GM12864 (cell line): ENCODE results near the gene MSMO1.
A peak's percentile ranks its signal among the peaks of the same experiment; 100 is the strongest.
"Not testable (repeated sequence)": the region's sequence is repeated elsewhere in the genome, so short reads cannot be mapped to it uniquely, and the experiment has no call there.

Experiments
- DNase-seq: peaks from one replicate; pipeline ENCODE4 v3.0.0-alpha.2; 2011; ENCODE audit warnings: low read depth
- H3K4me3 ChIP-seq: 2 replicates; pipeline ENCODE4 v1.5.1; 2011; ENCODE audit warnings: mild to moderate bottlenecking, low read depth, low read length, control low read depth
- TF ChIP-seq, protein P1 (sequence below): IDR thresholded peaks from 2 replicates; pipeline ENCODE4 v1.5.1; 2011; ENCODE audit warnings: low read depth, mild to moderate bottlenecking, moderate library complexity, low read length, control low read depth, inconsistent platforms; ENCODE audit errors: missing control alignments

The MSMO1 gene

DNA sequence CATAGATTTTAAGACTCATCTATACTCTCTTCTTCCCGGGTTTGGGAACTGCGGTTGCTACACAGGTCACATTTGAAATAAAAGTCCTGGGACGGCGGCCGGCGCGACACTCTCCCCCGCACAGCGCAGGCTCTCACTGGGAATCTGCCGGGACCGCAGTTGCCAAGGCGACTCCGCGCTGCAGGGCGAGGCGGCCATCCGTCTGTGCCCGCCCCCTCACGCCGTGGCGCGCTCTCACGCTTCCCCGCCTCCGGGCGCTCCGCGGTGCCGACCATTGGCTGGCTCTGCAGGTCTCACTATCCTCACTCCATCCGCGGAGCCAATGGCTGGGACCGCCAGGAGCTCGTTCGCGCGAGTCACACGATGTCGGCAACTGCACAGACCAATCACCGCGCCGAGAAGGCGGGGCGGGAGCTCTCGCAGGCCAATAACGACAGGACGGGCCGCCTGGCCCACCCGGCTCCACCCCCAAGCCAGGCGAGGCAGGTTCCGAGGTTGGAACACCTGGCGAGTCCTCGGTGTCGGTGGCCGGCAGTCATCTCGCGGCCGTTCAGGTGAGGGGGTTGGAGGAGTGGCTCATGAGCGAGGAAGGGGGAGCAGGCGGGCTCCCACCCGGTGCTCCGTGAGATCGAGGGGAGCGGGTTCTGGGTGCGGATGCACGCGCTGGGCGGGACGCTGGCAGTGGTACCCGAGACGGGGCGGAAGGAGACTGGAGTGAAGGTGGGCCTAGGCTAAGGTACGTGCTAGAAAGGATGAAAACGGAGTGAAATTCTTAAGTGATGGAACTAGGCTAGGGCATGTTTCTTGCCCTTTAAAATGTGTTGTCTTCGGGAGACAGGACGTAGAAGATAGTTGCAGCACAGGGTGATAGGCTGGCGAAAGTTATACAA lies at the start of gene MSMO1:
Gene MSMO1 (plus strand): TSS at position 459 of the 890 bp plus-strand sequence. CDS start 5,702 bp downstream, outside the sequence.
- DNase-seq, result peak; percentile 98
- peak within 1 kb of the TSS; percentile 97 for H3K4me3 ChIP-seq
- TF ChIP-seq, protein P1, sequence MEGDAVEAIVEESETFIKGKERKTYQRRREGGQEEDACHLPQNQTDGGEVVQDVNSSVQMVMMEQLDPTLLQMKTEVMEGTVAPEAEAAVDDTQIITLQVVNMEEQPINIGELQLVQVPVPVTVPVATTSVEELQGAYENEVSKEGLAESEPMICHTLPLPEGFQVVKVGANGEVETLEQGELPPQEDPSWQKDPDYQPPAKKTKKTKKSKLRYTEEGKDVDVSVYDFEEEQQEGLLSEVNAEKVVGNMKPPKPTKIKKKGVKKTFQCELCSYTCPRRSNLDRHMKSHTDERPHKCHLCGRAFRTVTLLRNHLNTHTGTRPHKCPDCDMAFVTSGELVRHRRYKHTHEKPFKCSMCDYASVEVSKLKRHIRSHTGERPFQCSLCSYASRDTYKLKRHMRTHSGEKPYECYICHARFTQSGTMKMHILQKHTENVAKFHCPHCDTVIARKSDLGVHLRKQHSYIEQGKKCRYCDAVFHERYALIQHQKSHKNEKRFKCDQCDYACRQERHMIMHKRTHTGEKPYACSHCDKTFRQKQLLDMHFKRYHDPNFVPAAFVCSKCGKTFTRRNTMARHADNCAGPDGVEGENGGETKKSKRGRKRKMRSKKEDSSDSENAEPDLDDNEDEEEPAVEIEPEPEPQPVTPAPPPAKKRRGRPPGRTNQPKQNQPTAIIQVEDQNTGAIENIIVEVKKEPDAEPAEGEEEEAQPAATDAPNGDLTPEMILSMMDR, result no peak

- not testable (repeated sequence) for H3K4me3 ChIP-seq, DNase-seq
Observed at GRCh38 chr4:165279531-165279930, 47.9 kb upstream of the MSMO1 start.

DNA sequence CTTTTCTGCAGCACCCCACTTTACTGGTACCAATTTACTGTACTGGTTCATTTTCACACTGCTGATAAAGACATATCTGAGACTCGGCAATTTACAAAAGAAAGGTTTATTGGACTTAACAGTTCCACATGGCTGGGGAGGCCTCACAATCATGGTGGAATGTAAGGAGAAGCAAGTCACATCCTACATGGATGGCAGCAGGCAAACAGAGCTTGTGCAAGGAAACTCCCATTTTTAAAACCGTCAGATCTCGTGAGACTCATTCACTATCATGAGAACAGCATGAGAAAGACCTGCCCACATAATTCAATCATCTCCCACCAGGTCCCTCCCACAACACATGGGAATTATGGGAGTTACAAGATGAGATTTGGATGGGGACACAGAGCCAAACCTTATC lies 42.8 kb upstream of the MSMO1 start:
- not testable (repeated sequence) for DNase-seq

GRCh38 chr4:165286619-165287340 lies 40.7 kb upstream of the MSMO1 start:
- not testable (repeated sequence) for DNase-seq, H3K4me3 ChIP-seq

More for the DNA sequence above, 42.8 kb upstream of the MSMO1 start:
- not testable (repeated sequence) for H3K4me3 ChIP-seq

DNA sequence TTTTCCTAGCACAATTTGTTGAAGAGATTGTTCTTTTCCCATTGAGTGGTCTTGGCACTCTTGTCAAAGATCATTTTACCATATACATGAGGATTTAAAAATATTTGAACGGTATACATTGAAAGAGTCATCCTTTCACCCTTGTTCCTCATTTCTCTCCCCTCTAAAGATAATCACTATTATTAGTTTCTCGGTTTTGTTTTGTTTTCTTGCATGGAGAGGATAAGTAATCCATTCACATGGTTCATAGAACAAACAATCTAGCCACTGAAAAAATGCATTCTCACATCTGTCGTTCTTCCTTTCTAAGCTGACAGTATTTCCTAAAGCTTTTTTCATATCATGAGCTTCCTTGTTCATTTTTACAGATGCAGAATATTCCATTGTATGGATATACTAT lies 39.2 kb upstream of the MSMO1 start:
- DNase-seq, result no peak
- TF ChIP-seq, protein P1, result no peak
- no peak overlapping the region for H3K4me3 ChIP-seq

DNA sequence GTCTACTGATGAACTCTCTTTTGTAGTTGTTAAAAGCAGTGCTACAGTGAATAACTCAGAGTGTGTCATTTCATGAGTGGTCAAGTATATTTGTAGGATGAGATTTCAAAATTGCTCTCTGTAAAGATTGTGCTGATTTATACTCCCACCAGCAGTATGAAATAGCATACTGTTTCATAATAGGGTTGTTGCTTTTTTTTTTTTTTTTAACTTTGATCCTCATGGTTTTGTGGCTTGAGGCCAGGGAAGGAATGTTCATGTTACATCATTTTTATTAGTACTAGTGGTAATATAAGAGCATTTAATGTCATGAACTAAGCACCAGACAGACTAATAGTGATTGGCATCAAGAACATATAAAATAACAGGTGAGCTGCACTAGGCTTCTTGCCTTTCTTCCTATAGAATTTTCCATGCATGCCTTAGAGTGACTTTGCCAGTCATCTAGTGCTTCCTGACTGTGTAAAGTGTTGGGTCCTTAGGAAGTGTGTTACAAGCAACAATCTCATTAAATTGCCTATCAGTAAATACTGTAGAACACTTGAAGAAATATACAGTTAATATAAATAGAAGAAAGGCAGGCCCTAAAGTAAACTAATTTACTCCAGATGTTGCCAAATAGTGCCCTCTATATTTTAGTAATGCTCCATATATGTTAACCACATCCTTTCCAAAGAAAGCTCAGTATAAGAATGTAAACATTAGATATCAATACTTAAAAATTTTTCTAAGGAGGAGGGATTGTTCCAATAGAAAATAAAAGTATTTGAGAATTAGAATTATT lies 38.6 kb upstream of the MSMO1 start:
- TF ChIP-seq, protein P1, result no peak
- no peak for DNase-seq
- H3K4me3 ChIP-seq, result no peak overlapping the region

- H3K4me3 ChIP-seq, result no peak overlapping the region
- TF ChIP-seq, protein P1, result no peak
- no peak for DNase-seq
Observed at GRCh38 chr4:165289423-165289785, 38.1 kb upstream of the MSMO1 start.

DNA sequence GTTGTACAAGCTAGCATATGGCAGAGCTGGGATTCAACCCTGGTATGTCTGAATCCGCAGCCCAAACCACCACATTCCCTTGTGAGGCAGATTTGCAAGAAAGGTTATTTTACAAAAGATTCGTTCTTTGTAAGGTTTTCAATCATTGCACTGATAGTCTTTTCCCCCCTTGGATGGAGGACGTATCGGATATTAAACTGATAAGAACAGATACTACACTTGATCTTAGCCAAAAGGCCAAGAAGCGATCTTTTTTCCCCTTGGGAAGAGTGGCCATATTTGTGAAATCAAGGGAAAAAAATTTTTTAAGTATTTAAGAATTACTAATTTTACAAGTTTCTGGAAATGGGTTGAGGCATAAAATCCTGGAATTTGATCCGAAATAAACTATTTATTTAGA lies 34.4 kb upstream of the MSMO1 start:
- DNase-seq, result no peak
- no peak overlapping the region for H3K4me3 ChIP-seq
- TF ChIP-seq, protein P1, result no peak
